Upper lobe of left lung (tissue), 4 donors: ENCODE measurements around the gene MACROD2.

Experiments
- CTCF ChIP-seq, 6 experiments: fragments of 450-650 bp in 4 of 6; fragments of 200-600 bp in 2 of 6; sonication (generic) in 2 of 6; IDR thresholded peaks; one replicate each; pipeline ENCODE4 v1.5.1; 2016 to 2019; ENCODE audit warnings: antibody characterized with exemption in 6 of 6
- EP300 ChIP-seq, 4 donors: sonication (generic); formaldehyde crosslinking; IDR thresholded peaks; one replicate each; pipeline ENCODE4 v1.5.1; 2017; ENCODE audit warnings: antibody characterized with exemption in 4 of 4, control low read depth in 2 of 4
- POLR2A ChIP-seq, 4 donors: fragments of 450-650 bp; IDR thresholded peaks; one replicate each; pipeline ENCODE4 v1.5.1; 2016 to 2017; ENCODE audit warnings: antibody characterized with exemption in 4 of 4, mild to moderate bottlenecking in 2 of 4

GRCh38 chr20:15512916-15513315 lies 1517.6 kb downstream of the MACROD2 start:
- TF ChIP-seq POLR2A (IDR thresholded peaks at IDR 0.05) (no peak), CTCF (IDR thresholded peaks at IDR 0.05) (no peak), EP300 (IDR thresholded peaks at IDR 0.05) (no peak)
